Dendritic cell treated with granulocyte-macrophage colony-stimulating factor and Interleukin-4, amounts not matched to agents 40 ng/mL and 50 ng/mL, for 4 days (primary cell): ENCODE results near the gene FAM180A.

ENCODE experiments used
- H3K27ac Mint-ChIP-seq: one replicate; pipeline ENCODE4 v1.8.0; 2022; ENCODE audit warnings: mild to moderate bottlenecking, mixed read lengths
- H3K27me3 Mint-ChIP-seq: one replicate; pipeline ENCODE4 v1.8.0; 2022; ENCODE audit warnings: mild to moderate bottlenecking, mixed read lengths
- H3K36me3 Mint-ChIP-seq: one replicate; pipeline ENCODE4 v1.8.0; 2022; ENCODE audit warnings: low read depth, mixed read lengths
- H3K4me1 Mint-ChIP-seq: one replicate; pipeline ENCODE4 v1.8.0; 2022; ENCODE audit warnings: low read depth, mixed read lengths
- H3K4me3 Mint-ChIP-seq: one replicate; pipeline ENCODE4 v1.8.0; 2022; ENCODE audit warnings: mild to moderate bottlenecking, moderate library complexity, mixed read lengths
- H3K9me3 Mint-ChIP-seq: one replicate; pipeline ENCODE4 v1.8.0; 2022; ENCODE audit warnings: mixed read lengths
- intact Hi-C: fragments of 100-400 bp; cut with micrococcal nuclease; formaldehyde crosslinking; loops from one replicate; pipeline ENCODE4 v1.15.0; 2022

The FAM180A gene

DNA sequence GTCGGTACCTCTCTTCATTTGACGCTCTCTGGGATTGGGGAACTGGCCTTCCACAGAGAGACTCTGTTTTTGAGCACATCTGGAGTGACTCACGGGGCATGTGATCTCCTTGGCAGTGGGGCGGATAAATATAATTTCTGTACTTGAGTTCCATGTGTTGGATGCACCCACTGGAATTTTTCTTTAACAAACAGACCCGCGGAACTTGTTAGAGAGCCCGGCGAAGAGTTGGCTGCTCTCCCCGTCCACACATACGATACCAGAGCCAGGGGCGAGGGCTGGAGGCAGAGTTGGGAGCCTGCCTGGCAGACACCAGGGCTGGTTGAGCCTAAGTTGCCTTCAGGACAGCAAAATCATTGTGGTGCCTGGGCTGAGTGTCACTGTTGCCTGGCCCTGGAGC is at the start of gene FAM180A:
TSS of gene FAM180A (minus strand) at position 44 of the 400 bp plus-strand sequence. CDS start 233 bp downstream, outside the sequence.
- Mint-ChIP-seq H3K9me3 (no peaks in the 10 kb centered on the region), H3K27ac (no peak within 1 kb of the TSS), H3K4me3 (no peak within 1 kb of the TSS), H3K27me3 (no peaks in the 10 kb centered on the region), H3K36me3 (no peaks in the 10 kb centered on the region), H3K4me1 (no peaks in the 10 kb centered on the region)
- intact Hi-C loops, result no loop called here

DNA sequence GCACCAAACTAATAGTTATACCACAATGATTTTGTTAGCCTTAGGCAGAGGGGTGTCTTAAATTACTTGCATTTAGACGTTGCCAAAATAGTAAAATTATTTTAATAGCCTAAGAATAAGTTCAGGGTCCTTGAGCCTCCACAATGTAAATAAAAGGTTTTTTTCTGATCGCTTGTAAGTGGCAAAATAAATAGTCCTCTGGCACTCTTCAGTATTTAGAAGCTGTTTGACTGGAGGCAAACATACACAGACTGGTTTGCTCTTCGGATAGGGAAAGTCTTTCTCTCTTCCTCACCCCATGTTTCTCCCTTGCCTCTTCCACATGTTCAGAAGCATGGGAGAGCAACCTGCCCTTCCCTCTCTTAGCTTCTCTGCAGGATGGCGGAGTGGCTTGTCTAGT is 49.5 kb upstream of the FAM180A start:
- H3K9me3 Mint-ChIP-seq, result no peaks in the 10 kb centered on the region
- peaks cover 13% of the 10 kb centered on the region for H3K27me3 Mint-ChIP-seq
- H3K4me3 Mint-ChIP-seq, result no peak overlapping the region
- no peak overlapping the region for H3K27ac Mint-ChIP-seq
- H3K36me3 Mint-ChIP-seq, result no peaks in the 10 kb centered on the region
- peaks cover 5% of the 10 kb centered on the region for H3K4me1 Mint-ChIP-seq
- intact Hi-C loops, result no loop called here

DNA sequence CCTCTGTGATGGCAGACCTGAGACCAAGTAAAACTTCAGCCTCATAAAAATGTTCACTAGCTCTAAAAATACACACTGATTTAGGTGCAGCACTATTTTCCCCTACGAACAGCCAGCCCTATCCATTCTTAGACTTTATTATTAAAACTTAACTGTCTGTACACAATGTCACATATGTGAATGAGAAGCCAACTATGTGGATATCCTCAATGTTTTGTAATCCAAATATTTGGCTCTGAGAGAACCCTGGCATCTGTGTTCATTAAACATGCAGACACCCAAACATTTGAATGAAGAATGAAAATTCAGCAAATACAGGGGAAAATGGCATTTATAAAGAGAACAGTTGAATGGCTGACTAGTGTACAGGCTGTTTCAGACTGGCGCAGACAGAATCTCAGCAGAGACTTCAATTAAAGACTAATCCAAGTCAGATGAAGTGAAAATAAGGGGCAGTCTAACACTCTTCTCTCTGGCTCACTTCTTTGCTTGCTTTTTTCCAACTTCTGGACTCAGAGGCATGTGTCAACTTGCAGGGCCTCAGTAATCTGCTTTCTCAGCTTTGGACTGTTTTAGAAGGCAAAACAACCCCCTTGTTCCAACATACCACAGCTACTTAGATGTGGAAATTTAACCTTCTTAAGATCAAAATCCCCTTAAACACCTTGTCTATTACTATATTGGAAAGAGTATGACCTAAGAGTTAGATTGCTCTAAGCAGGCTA is 47.4 kb upstream of the FAM180A start:
- H3K27ac Mint-ChIP-seq, result no peak overlapping the region
- H3K27me3 Mint-ChIP-seq, result peaks cover 10% of the 10 kb centered on the region
- no peak overlapping the region for H3K4me3 Mint-ChIP-seq
- H3K9me3 Mint-ChIP-seq, result no peaks in the 10 kb centered on the region
- no peaks in the 10 kb centered on the region for H3K36me3 Mint-ChIP-seq
- intact Hi-C loops, result no loop called here
- H3K4me1 Mint-ChIP-seq, result peaks cover 10% of the 10 kb centered on the region

DNA sequence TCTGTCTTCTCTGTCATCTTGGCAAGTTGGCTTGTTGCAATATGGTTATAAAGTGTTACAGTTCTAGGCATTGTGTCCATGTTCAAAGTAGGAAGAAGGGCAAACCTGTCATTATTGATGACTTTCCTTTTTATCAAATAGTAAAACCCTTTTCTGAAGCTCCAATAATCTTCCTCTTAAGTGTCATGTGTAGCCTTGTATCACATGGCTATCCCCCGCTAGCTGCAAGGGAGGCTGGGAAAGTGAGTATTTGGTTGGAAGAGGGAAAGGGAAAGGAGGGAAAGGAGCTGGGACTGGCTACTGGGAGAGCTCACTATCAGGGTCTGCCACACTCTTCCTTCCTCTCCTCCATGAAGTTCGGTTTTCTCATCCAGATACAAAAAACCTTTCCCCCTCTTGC is 45.2 kb upstream of the FAM180A start:
- H3K27me3 Mint-ChIP-seq, result peaks cover 2% of the 10 kb centered on the region

DNA sequence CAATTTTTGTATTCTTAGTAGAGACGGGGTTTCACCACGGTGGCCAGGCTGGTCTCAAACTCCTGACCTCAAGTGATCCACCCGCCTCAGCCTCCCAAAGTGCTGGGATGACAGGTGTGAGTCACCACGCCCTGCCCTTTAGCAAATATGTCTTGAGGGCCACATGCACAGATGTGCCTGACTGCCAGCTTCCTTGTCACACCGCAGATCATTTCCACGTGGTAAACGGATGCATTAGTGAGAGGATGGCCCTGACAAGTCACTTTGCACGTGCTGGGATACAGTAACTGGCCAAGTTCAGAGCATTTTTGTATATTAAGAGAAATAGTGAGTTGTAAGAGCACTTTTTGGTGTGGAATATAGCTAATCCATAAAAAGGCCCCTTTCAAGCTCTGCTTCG is 44.3 kb upstream of the FAM180A start:
- peaks cover 9% of the 10 kb centered on the region for H3K4me1 Mint-ChIP-seq
- H3K27ac Mint-ChIP-seq, result no peak overlapping the region
- H3K4me3 Mint-ChIP-seq, result no peak overlapping the region
- intact Hi-C loops, result no loop called here
- no peaks in the 10 kb centered on the region for H3K9me3 Mint-ChIP-seq
- H3K27me3 Mint-ChIP-seq, result no peaks in the 10 kb centered on the region
- H3K36me3 Mint-ChIP-seq, result no peaks in the 10 kb centered on the region

More for the DNA sequence above, 45.2 kb upstream of the FAM180A start:
- Mint-ChIP-seq H3K36me3 (no peaks in the 10 kb centered on the region), H3K27ac (no peak overlapping the region), H3K4me1 (peaks cover 9% of the 10 kb centered on the region), H3K9me3 (no peaks in the 10 kb centered on the region), H3K4me3 (no peak overlapping the region)
- intact Hi-C loops, result no loop called here

DNA sequence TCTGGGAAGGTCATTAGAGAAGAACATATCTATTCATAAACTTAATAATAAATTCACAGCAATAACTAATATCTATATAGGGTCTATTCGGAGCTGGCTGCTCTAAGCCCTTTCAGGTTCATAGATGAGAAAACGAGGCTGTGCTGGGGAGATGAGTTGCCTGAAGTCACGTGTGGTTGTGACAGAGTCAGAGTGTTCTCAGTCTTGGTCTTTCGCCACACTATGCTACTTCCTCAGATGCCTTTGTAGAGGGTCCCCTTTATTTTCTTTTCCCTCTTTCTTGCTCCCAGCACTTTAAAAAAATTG is 43.7 kb upstream of the FAM180A start:
- Mint-ChIP-seq H3K4me1 (peaks cover 9% of the 10 kb centered on the region), H3K27me3 (no peaks in the 10 kb centered on the region), H3K27ac (no peak overlapping the region), H3K36me3 (no peaks in the 10 kb centered on the region), H3K9me3 (no peaks in the 10 kb centered on the region), H3K4me3 (no peak overlapping the region)
- intact Hi-C loops, result no loop called here

DNA sequence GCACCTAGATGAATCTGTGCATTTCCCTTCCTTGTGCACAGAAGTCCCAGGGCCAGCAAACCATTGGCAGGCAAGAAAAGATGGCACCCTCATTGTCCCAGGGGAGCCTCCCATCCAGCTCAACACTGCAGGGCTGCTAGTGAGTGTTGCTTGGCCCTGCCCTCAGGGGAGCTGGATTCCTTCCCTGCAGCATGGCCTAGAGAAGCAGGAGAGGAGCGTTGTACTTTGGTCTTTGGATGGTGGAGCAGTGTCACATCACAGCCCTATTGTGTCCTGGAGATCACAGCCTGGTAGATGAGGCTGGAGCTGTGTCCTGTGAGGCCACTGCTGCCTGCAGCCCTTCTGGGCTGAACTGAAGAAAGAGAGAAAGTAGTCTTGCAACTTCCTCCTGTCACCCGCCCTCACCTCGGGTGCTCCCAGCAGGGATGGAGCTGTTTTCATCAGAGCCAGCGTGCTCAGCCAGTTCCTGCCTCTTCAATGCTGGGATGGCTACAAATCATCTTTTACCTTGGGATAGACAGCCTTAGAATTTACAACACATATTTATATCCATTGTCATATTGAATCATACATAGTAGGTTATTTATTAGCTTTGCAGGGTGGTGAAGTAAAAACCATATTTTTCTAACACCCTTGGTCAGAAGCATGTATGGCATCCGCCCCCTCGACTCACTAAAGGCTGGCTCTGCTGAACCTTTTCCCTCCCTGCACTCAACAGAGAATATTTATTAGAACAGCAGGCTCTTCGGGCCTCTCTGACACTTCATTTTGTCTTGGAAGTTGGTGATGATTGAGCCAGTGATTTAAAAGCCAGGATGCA is 43.1 kb upstream of the FAM180A start:
- Mint-ChIP-seq H3K27ac (no peak overlapping the region), H3K9me3 (no peaks in the 10 kb centered on the region), H3K4me3 (no peak overlapping the region), H3K36me3 (no peaks in the 10 kb centered on the region), H3K27me3 (no peaks in the 10 kb centered on the region), H3K4me1 (peaks cover 9% of the 10 kb centered on the region)
- intact Hi-C loops, result no loop called here

DNA sequence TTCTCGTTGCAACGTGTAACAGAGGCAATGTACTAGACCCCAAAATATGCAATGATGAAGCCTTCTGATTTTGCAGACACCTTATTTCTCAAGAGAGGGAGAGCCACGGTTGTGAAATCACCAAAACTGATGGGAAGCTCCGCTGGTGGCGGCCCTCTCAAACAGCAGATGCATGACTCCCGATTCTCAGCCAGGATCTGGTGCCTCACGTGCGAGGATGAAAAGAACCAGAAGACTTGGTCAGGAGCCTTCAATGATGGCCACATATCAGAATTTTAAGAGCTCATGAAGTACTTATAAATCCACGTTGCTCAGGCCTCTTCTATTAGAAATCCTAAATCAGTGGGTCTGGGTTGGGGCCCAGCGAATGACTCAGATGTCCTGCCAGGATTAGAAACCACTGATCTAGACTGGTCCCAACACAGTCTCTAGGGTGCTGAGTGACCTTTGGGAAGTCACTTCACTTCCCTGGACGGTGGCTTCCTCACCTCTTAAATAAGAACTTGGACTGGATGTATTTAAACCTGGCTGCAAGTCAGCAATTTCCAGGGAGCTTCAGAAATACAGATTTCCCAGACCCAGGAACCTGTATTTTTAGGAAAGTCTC is 41.9 kb upstream of the FAM180A start:
- H3K36me3 Mint-ChIP-seq, result no peaks in the 10 kb centered on the region
- H3K9me3 Mint-ChIP-seq, result no peaks in the 10 kb centered on the region
- H3K4me3 Mint-ChIP-seq, result no peak overlapping the region
- H3K27ac Mint-ChIP-seq, result no peak overlapping the region
- H3K4me1 Mint-ChIP-seq, result peaks cover 9% of the 10 kb centered on the region
- intact Hi-C loops, result no loop called here
- no peaks in the 10 kb centered on the region for H3K27me3 Mint-ChIP-seq

DNA sequence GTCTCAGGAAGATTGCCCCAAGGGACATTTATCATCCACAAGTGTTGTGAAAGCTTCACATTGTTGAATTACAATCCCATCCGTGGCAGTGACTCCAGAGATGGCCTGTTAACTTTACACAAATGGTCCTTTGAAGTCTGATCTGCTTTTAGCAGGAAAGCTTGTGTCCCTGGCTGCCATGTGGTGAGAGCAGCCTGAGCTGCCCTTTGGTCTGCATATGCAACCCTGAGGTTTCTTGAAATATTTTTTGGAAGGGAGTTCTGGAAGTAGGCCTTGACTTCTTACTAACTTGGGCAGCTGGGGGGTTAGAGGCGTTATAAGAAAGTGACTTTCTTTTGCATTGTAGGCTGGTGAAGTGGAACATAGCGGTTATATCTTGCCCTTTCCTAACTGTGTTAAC is 41.3 kb upstream of the FAM180A start:
- H3K4me3 Mint-ChIP-seq, result no peak overlapping the region
- no peak overlapping the region for H3K27ac Mint-ChIP-seq
- no peaks in the 10 kb centered on the region for H3K27me3 Mint-ChIP-seq
- H3K4me1 Mint-ChIP-seq, result peaks cover 9% of the 10 kb centered on the region
- intact Hi-C loops, result no loop called here
- H3K9me3 Mint-ChIP-seq, result no peaks in the 10 kb centered on the region
- no peaks in the 10 kb centered on the region for H3K36me3 Mint-ChIP-seq

DNA sequence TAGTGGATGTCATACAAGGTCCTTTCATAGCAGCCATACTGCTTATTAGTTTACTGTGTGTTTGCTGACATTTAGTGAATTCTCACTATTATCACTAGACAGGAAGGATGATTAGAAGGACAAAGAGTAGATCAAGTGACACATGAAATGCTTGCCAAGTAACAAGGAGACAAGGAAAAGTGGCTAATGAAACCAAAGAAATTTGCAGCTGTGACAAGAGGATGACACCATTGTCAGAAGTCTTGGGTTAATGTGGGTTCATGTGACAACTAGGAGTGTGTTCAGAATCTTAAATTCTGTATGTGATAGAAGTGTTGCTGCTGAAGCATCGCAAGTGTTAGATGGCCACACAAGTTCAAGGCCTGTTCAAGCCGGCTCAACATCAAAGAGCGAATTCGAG is 40.8 kb upstream of the FAM180A start:
- Mint-ChIP-seq H3K9me3 (no peaks in the 10 kb centered on the region), H3K4me1 (peaks cover 9% of the 10 kb centered on the region), H3K27me3 (no peaks in the 10 kb centered on the region), H3K36me3 (no peaks in the 10 kb centered on the region), H3K4me3 (no peak overlapping the region), H3K27ac (no peak overlapping the region)
- intact Hi-C loops, result no loop called here

DNA sequence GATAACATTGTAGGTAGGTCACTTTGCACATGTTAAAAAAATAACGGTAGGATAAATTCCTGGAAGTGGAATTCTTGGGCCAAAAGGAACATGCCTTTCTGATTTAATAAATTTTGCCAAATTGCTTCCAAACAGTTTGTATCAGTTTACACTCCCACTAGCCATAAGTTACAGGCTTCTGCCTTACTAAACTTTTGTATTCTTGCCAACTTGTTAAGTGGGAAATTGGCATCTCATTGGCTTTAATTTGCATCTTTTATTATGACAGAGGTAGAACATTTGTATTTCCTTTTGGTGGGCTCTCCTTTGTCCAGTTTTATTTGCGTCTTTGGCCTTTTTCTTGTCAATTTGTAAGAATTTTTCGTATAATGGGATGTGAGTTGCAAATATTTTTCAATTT is 38.3 kb upstream of the FAM180A start:
- no peak overlapping the region for H3K27ac Mint-ChIP-seq
- intact Hi-C loops, result no loop called here
- no peaks in the 10 kb centered on the region for H3K27me3 Mint-ChIP-seq
- no peak overlapping the region for H3K4me3 Mint-ChIP-seq
- H3K9me3 Mint-ChIP-seq, result no peaks in the 10 kb centered on the region
- H3K36me3 Mint-ChIP-seq, result no peaks in the 10 kb centered on the region
- H3K4me1 Mint-ChIP-seq, result peaks cover 13% of the 10 kb centered on the region

DNA sequence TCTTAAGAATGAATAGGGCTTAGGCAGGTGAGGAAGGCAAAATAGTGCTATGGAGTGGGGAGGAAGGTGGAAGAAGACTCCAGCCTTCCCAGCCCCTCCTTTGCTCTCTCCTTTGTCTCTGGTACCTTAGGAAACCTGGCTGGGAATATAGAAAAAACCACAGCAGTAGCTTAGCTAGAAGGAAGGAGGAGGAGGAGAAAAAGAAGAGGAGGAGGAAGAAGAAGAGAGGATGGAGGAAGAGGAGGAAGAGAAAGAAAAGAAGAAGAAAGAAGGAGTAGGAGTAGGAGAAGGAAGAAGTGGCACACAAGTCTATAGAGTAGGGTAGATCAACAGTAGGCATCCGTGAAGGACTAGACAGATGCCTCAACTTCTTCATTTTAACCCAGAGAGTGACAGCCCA is 36.5 kb upstream of the FAM180A start:
- Mint-ChIP-seq H3K9me3 (no peaks in the 10 kb centered on the region), H3K36me3 (no peaks in the 10 kb centered on the region), H3K27ac (no peak overlapping the region), H3K4me3 (no peak overlapping the region), H3K27me3 (no peaks in the 10 kb centered on the region), H3K4me1 (peaks cover 6% of the 10 kb centered on the region)
- intact Hi-C loops, result no loop called here

DNA sequence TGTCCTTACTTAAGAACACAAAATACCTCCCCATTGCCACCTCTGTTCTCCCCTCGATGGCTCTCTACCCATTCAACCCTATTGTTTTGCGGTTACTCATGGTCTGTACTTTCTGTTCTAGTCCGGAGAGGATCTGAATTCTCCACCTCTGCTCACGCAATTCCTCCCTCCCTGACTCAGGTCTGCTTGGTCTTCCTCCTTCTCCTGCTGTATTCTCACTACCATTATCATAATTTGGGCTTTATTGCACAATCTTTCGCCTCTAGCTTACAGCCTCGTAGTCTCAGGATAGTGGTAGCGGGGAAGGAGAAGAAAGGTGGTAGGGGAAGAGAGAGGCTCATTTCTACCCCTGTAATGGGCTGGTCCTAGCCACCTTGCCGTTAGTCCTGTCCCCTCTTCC is 35.4 kb upstream of the FAM180A start:
- Mint-ChIP-seq H3K4me1 (peaks cover 6% of the 10 kb centered on the region), H3K4me3 (no peak overlapping the region), H3K27ac (no peak overlapping the region), H3K9me3 (no peaks in the 10 kb centered on the region), H3K36me3 (no peaks in the 10 kb centered on the region), H3K27me3 (no peaks in the 10 kb centered on the region)
- intact Hi-C loops, result no loop called here

DNA sequence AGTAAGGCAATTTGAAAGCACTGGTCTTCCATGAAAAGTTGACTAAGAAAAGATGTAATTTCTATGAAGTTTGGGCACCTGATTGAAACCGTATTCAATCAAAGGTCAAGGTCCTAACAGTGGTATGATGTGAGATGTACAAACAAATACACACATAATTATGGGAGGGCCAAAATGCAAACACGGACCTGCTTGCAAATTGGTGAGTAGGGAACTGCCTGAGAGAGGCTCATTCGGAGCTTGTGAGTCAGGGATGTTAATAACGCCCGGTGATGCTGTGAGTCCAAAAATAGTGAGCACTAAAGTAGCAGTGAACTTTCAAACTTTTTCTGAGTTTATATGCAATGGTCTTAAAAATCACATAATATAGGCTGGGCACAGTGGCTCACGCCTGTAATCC is 34.2 kb upstream of the FAM180A start:
- Mint-ChIP-seq H3K9me3 (no peaks in the 10 kb centered on the region), H3K36me3 (no peaks in the 10 kb centered on the region), H3K4me3 (no peak overlapping the region), H3K27me3 (no peaks in the 10 kb centered on the region), H3K4me1 (peaks cover 6% of the 10 kb centered on the region), H3K27ac (no peak overlapping the region)
- intact Hi-C loops, result no loop called here
